ENCODE data around the gene CCNDBP1.

GRCh38 chr15:43207024-43207423 is 21.8 kb downstream of the CCNDBP1 start:
- TF ChIP-seq CTCF (IDR thresholded peaks at IDR 0.05 in 4 of 5, conservative IDR thresholded peaks at IDR 0.05 in 1 of 5): no peak
- TF ChIP-seq POLR2A (IDR thresholded peaks at IDR 0.05): no peak

Data from gastrocnemius medialis (tissue), 4 donors.